NB4 (cell line): ENCODE measurements around the gene TPRG1L.

Experiments used
- TF ChIP-seq, protein P1 (sequence below): IDR thresholded peaks from one replicate; pipeline ENCODE4 v1.5.1; 2012; ENCODE audit warnings: low read depth, low read length
- TF ChIP-seq, protein P2 (sequence below): IDR thresholded peaks from 2 replicates; pipeline ENCODE4 v1.6.1; 2011; ENCODE audit warnings: low read depth, low read length

DNA sequence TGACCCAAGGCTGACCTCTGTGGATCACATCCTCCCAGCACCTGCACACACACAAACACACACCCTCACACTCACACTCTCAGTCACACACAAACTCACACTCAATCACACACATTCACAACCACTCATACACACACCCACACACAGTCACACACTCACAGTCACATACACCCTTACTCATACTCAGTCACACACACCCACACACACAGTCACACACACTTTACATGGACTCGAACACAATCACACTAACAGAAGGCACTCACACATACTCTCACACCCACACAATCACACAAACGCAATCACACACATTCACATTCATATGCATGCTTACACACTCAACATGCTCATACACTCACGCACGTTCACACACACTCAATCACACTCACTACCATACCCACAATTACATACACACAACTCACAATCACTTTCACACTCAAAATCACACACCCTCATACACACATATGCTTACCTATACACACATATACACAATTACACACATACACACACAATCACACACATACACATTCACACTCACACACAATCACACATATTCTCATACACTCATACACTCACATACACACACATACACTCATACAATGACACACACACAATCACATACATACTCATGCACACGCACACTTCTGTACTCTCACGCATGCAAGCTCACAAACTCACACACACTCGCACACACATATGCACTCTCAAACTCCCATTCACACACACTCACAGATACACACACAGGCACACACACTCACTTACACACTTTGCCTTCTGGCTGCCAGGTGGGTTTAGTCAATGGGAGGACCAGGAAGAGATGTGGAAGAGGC, 19.6 kb upstream of the TPRG1L start:
- TF ChIP-seq, protein P1, sequence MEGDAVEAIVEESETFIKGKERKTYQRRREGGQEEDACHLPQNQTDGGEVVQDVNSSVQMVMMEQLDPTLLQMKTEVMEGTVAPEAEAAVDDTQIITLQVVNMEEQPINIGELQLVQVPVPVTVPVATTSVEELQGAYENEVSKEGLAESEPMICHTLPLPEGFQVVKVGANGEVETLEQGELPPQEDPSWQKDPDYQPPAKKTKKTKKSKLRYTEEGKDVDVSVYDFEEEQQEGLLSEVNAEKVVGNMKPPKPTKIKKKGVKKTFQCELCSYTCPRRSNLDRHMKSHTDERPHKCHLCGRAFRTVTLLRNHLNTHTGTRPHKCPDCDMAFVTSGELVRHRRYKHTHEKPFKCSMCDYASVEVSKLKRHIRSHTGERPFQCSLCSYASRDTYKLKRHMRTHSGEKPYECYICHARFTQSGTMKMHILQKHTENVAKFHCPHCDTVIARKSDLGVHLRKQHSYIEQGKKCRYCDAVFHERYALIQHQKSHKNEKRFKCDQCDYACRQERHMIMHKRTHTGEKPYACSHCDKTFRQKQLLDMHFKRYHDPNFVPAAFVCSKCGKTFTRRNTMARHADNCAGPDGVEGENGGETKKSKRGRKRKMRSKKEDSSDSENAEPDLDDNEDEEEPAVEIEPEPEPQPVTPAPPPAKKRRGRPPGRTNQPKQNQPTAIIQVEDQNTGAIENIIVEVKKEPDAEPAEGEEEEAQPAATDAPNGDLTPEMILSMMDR = no peak
- TF ChIP-seq, protein P2, sequence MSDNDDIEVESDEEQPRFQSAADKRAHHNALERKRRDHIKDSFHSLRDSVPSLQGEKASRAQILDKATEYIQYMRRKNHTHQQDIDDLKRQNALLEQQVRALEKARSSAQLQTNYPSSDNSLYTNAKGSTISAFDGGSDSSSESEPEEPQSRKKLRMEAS = no peak
